ENCODE measurements around the gene MAFG.
A peak's percentile ranks its signal among the peaks of the same experiment; 100 is the strongest.

Gene MAFG

DNA sequence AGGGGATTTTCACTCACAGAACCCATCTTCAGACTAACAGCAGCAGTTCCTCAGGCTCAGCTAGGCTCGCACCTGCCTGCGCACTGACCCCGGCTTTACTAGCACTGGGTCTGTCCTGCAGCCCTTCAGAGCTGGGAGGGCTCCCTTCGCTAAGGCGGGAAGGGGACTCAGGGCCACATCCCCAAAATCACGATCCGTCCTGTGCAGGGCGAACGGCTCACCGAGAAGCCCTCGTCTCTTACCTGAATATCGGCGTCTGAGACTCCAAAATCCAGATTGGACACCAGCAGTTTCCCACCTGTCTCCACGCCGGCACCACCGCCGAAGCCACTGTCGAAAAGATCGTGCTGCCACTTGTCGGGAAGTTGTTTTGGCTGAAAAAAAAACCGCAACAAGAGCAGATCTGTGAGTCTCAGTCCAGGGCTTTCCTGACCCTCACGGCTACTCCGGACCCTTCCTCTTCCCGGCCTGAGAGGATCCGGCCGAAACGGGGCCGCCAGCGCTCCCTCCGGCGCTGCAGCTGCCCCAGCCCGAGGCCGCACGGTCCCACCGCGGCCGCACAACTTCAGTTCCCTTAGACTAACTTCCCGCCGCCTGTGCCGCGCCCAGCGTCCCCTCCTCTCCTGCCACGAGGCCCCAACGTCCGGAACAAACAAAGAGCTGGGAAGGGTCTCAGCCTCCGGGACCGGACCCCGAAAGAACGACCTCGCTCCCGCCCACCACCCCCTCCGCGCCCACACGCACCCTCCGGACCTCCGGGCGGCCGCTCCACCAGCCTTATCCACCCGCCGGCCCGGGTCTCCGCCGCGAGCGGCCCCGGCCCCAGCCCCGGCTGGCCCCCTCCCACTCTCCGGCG is 36.9 kb downstream of the MAFG start:
- DNase-seq: no peak

DNA sequence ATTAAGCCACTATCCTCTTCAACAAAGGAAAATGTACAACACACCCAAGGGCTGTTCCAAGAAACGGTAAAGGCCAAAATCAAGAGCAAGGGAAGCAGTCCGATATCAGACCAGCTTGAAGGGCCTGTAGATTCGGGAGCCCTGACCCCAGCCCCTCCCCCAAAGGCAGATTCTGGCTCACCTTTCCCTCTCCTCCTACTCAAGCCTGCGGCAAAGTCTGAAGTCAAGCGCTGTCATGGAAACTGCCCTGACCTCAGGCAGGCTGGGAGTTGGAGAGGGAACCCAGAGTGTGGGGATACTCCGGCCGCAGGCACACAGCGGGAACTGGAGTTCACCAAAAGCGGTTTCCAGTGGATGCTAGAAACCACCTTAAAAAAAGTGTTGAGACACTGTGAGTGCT is 37.9 kb downstream of the MAFG start:
- DNase-seq: no peak

DNA sequence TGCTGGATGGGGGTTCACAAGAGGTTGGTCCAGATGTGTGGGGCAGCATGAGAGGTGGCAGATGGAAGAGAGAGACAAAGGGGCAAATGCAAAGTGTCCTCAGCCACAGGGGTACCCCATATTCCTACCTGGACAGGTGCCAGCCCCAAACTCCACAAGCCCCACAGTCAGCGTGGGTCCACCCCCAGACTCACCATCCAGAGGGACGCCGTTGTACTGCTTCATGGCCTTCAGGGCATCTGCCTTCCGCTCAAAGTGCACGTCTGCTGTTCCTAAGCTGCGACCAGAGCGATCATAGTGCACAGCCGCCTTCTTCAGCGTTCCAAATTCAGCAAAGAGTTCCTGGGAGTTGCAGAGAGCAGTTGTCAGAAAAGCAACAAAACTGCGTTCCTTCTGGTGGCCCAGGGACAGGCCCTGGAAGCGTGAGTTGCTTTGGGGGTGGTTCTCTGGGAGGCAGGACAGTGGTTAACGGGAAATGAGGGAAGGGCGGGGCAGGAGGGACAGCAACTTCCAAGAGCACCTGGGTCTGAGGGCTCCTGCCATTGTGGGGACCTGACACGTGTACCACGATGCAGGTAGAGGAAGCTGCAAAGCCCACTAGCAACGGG is 38.4 kb downstream of the MAFG start:
- no peak for DNase-seq

DNA sequence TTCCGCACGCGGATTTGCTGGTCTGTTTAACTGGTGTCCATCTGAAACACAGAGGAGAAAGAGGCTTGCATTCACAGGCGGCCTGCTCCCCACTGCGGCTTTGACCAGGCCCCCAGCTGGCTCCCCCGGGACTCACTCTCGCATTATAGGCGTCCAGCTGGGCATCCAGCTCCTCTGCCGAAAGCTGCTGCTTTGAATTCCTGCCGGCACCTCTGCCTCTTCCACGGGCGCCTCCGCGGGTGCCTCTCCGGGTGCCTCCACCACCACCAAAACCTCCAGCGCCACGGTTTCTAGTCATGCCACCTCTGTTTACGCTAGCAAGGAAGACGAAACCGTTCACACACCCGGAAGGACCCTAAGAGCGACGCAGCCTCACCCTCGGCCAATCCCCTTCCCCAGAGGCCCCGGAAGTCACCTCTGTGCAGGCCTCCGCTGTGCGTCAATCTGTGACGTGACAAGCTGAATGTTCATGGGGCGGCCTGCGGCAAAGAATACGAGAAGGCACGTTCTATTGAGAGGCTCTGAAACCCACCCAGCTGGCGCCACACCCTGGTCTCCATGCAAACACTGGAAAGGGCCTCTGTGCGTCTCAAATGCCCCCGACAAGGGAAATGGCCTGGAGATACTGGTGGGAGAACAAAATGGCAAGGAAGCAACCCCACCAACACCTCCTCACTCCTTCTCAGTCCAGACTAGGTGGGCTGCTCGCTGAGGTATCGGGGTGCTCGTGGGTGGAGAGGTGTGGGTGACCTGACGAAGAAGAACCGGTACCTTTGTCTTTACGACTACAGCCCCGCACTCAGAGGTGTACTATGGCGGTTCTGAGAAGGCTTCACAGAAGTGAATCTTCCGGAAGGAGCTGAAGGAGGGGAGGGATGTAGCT is 39.2 kb downstream of the MAFG start:
- DNase-seq: no peak

DNA sequence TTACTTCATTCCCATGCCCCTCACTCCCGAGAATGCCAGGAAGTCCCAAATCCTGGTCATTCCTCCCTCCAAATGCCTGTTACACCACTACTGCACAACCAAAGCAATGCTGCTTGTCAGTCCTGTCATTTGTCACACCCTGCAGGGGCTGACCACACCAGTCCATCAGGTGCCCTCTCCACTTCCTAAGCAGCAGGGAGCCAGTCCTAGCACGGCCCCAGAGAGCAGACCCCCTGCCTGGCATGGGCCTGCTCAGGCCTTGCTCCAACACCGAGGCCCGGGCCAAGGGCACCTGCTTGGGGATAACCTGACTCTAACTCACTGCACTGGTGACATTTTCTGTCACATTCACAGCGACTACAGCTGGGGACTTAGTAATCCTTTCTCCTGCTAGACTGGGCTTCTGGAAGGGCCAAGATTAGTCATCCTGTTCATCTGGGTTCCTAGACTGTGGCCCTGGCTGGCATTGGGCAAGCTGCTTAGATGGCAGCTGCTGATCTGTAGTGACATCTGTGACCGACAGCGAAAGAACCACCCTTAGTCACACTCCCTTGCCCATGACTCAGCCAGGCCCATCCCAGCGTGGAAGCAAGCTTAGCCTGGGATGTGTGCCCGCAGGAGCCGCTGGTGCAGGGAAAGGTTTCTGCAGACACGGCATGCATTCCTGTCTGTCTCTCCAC is 41.5 kb downstream of the MAFG start:
- no peak for DNase-seq

DNA sequence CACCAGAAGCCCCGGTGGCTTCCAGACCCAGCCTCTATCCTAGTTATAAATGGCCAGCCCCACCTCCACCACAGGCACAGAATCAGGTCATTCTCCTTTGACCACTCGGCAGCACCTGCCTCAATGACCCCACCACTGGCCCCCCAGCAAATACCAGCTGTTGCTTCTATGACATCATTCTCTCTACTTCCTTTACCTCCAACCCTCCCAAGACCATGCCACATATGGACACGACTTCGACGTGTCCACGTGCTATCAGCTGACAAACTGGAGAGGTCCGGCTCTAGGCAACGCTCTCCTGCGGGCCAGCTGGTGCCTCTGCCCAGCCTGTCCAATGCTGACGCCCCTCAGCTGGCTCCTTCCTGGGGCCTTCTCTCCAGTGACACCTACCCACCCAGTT is 42.1 kb downstream of the MAFG start:
- no peak for DNase-seq

DNA sequence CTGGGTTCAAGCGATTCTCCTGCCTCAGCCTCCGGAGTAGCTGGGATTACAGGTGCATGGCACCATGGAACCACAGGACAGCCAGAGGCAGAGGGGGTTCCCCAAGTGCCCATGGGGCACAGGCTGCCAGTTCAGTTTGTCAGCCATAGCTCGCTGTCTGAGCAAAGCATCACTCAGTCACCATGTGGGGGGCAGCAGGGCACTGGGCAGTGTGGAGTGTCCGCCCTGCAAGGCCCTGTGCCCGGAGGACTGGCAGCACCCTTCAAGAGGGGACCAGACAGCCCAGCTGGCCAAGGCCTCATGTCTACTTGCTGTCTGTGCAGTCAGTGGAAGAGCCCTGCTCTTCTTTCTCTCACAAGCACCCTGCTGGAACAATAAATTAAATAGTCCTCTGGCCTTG is 42.6 kb downstream of the MAFG start:
- no peak for DNase-seq

DNA sequence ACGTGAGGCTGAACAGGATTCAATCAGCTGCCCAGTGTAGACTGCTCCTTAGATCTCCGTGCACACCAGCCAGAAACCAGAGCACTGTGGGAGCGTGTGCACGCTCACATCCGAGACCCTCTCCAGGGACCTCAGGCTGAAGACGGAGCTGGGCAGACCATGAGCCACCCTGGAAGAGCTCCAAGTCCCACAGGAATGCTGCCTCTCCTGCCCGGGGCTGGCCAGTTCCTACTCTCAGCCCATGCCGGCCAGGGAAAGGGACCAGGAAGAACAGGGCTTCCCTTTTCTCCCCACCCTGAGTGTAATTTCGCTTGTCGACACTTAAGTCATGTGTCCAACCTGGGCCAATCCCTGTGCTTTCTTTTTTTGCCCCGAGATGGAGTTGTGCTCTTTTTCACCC is 43.0 kb downstream of the MAFG start:
- DNase-seq: no peak

DNA sequence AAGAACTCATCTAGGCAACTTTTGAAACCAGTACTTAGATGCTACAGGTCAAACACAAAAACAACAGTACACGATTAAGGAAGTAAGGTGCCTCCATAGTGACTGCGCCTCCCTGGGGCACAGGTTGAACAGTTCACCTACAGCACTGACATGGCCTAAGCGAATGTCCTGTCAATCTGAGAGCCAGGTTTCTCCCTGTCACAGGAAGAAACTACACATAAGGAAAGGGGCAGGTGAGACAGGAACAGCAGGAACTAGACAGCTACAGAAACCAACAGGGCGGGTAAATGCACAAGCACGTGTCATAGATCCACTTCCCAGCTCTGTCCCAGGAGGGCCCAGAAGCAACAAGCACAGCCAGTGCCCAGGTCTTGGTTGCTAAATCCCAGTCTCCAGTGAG is 48.4 kb downstream of the MAFG start:
- DNase-seq: no peak

DNA sequence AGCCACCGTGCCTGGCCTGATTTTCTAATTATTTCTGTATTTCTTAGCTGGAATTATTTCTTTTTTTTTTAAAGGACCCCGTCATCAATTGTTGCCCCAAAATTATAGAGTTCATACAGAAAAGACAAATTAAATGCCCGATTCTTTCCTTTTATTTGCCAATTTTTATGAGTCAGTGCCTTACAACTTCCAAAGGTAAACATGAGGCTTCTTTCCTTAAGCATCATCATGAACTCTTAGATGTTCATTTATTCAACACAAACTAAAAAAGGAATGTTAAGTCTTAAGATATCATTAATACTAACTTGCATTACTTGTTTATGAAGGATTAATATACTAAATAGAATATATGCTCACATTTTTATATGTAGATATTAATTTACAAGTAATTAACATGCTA is 49.2 kb downstream of the MAFG start:
- DNase-seq: no peak

DNA sequence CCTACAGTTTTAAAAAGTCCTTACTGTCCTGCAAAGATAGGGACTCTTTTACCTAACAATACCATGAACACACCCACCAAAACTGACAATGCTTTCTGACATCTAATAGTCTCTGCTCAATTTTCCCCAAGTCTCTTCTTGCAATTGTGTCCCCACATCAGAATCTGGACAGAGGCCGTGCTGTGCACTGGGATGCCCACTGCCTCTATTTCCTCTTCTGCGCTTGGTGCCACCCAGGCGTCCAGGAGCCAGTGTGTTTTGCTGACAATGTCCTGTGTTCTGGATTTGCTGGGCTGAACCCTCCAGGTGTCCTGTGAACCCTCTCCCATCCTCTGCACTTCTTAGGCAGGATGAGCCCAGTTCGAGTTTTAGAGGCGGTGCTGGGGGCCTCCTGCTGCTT is 50.0 kb downstream of the MAFG start:
- no peak for DNase-seq

DNA sequence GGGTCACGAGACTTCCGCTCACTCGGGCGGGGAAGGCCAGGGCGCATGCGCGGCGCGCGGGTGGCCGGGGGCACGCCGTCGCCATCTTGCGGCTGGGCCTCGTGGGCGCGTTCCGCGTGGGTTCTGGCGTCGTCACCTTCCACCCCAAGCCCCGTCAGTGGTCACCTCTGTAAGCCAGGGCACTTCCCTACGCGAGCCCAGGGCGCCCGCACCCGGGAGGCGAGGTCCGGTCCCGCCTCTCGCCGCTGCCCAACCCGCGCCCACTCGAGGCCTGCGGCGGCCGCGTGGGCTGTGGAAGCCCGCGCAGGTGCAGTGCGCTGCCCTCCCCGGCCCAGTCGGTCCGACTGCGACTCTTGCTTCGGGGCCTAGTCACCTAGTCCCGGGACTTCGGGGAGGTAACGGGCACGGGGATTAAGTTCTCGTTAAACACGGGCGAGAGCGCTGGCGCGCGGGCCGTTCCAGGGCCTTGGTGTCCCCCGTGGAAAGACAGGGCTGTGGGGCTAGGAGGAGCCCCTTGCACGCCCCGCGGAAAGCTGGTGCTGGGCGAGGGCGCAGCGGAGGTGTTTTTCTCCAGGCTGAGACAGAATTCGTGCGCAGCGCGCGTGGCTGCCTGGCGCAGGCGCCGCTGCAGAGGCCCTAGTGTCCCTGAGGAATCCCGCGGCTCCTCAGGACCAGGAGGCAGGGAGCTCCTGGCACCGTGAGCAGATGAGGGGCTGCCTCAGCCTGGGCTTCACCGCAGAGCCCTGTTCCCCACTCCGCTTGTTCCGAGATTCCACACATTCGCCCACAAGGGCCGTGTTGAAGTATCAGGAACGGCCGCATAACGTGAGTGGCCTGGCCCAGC is 55.9 kb downstream of the MAFG start:
- DNase-seq: peak; percentile 88

DNA sequence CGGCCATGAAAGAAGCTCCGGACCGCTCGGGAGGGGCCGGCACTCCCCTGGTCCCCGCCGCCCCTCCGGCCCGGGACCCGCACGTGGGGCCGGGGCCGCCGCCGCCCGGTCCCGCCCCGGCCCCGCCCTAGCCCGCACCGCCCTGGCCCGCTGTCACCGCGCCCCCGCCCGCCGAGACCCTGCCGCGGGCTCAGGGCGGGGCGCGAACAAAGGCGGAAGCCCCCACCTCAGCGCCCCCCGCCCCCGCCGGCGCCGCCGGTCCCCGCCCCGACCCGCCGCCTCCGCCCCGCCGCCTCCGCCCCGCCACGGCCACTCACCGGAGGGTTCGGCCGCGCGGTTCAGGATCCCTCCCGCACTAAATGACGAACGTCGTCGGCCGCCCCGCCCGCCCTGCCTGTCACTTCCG is 56.6 kb downstream of the MAFG start, which contains the start of gene ARHGDIA:
Gene ARHGDIA, minus strand, starts transcription at position 357 of the 406 bp plus-strand sequence. CDS start 1,407 bp downstream, outside the sequence.
- no peak for DNase-seq

DNA sequence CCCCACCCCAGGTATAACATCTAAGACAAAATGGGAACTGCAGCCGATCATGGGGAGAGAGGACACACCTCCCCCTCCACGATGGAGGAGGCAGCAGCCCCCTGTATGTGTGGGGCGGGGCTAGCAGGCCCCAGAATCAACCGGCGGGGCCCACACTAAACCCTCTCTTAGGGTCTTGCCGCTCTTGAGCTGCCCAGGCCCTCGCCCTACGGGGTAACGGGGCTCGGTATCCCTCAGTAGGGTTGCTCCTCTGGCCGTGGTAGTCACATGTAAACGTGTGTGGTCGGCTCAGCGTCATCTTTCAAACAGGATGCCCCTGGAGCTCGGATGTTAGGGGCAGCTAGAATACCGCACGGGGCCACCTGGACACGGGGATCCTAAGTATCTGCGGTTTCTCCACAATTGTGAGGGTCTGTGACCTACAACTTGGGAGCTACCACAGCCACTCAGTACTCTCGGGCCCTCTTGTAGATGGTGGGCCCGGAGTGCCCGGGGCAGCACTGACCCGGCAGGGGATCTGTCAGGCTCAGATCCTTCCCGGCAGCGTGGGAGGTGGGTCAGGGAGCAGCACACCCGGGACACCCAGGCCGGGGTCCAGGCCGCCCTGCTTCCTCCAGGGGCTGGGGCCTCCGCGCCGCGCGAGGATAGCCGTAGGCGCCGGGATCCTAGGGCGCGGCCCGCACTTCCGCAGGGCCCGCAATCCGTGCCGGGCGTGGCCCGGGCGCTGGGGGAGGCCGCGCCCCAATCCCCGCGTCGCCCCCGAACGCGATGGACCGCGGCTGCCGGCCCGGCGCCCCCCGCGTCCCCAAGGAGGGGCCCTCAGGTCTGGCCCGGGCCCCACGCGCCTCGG is 57.2 kb downstream of the MAFG start:
- peak; percentile 47 for DNase-seq

DNA sequence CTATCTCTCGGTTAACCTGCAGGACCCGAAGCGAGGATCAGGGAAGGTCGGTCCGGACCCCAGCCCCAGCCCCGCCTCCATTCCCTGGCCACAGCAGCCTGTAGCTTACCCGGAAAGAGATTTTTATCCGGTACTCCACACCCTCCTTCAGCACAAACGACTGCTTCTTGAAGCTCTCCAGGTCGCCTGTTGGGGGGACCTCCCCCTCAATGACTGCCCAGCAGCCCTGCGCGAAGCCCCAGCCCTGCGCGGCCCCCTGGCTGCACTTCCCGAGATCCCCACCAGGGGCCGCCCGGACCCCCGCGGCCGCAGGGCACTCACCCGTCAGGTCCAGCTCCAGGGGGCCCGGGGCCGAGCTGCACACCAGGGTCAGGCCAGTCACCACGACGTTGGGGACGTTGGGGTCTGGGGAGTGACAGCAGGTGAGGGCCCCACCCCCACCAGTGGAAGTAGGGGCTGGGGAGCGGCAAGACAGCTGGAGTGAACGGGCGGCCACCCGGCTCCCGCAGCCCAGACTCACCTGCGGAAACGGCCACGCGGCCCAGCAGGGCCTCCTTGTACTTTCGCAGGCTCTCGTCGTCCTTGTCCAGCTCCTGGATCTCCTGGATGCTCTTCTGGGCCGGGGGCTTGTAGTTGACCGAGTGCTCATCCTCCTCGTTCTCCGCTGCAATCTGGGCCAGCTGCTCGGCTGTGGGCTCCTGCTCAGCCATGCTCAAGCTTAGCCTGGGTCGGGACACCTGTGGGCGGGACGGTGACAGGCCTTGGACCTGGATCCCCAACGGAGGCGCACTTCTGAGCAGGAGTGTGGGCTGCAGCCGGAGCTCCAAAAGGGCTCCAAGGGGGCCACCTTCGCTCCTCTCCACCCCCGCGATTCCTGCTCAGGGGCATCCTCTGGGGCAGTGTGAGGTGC is 58.1 kb downstream of the MAFG start:
- DNase-seq: peak; percentile 45

DNA sequence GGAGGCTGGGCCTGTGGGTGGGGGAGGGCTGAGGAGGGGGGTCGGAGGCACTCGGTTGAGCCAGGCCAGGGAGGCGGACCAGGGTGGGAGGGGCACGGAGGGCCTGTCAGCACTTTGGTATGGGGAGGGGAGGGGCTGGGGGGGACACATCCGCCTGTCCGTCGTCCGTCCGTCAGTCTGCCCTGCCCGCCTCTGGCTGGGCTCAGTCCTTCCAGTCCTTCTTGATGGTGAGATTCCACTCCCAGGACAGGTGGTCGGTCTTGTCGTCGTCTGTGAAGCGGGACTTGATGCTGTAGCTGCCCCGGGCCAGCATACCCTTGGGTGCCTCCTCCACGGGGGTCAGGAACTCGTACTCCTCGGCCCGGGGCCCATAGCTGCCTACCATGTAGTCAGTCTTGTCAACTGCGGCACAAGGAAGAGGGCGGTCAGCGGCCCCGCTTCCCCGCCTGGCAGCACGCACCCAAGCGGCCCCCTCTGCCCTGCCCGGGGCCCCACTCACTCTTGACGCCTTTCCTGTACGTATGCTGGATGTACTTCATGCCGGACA is 58.8 kb downstream of the MAFG start:
- peak; percentile 94 for DNase-seq
